ENCODE measurements around the gene KRTAP4-4. TPM values are rescaled to one million over a fixed set of nuclear protein-coding genes. Genes with fewer than 3 reads are reported as not detected.
A peak's percentile ranks its signal among the peaks of the same experiment; 100 is the strongest.
"Not testable (repeated sequence)": the region's sequence is repeated elsewhere in the genome, so short reads cannot be mapped to it uniquely, and the experiment has no call there.

Gene KRTAP4-4
- total and polyA plus RNA-seq, 2 of the 4 experiments (the other 2 are of a cell fraction) = not detected

DNA sequence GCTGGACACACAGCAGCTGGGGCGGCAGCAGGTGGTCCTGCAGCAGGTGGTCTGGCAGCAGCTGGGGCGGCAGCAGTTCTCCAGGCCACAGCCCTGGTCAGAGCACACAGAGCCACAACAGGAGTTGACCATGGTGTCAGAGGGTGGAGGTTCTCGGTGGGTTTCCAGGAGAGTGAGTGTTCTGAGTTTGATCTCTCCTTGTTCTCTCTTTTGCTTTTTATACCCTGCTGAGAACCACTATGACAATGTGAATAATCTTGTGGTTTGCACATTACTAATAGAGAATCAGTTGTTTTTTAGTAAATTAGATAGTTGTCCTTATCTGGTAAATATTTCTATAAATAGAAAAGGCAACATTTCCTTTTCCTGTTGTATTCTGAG lies 36.6 kb downstream of the KRTAP4-4 start, which contains the start of gene KRTAP4-12:
Gene KRTAP4-12 (minus strand): TSS at position 192 of the 381 bp plus-strand sequence. CDS start 60 bp downstream, at position 132.
- Histone ChIP-seq H4K8ac (ENCODE audit: low read depth in 2 of 2, low read length in 2 of 2) (peak within 1 kb of the TSS; percentile 16 to 40; a peak in 2 of 4 replicates), H3K14ac (replicated peaks; ENCODE audit: low read depth, low read length) (0 out of 2 replicates have a peak within 1 kb of the TSS, but pooled peaks have one; percentile 32), H4K91ac (ENCODE audit: insufficient read depth, low read depth, low read length) (peak within 1 kb of the TSS; percentile 8; the same call in 1 of the 2 replicates), H2BK120ac (ENCODE audit: low read depth, low read length) (peak within 1 kb of the TSS; percentile 14), H3K56ac (ENCODE audit: extremely low read depth, insufficient read depth, low read length) (peak within 1 kb of the TSS; percentile 38; the same call in 1 of the 2 replicates), H3K4ac (ENCODE audit: low read depth, low read length) (peak within 1 kb of the TSS; percentile 5; the same call in 1 of the 2 replicates), H2BK15ac (ENCODE audit: low read depth, low read length) (peak within 1 kb of the TSS; percentile 31; the same call in 1 of the 3 replicates), H3K18ac (ENCODE audit: low read depth, low read length) (peak within 1 kb of the TSS; percentile 52; the same call in 1 of the 2 replicates), H2BK20ac (ENCODE audit: low read depth, low read length) (peak within 1 kb of the TSS; percentile 42; the same call in 1 of the 2 replicates), H2BK5ac (ENCODE audit: low read depth, low read length, poor library complexity, severe bottlenecking) (peak within 1 kb of the TSS; percentile 49)
- intact Hi-C loops (cut with micrococcal nuclease); H3K9me1 ChIP-seq (ENCODE audit: insufficient read depth, low read length); H2AK9ac ChIP-seq (replicated peaks; ENCODE audit: low read depth, low read length, poor library complexity); H3K9ac ChIP-seq (ENCODE audit: low read depth, low read length); H2AFZ ChIP-seq (replicated peaks; ENCODE audit: low read length, poor library complexity); H2AK5ac ChIP-seq (ENCODE audit: low read depth, low read length); H4K5ac ChIP-seq (ENCODE audit: low read depth, low read length); H3K27me3 ChIP-seq (ENCODE audit: control insufficient read depth, insufficient read depth, low read length); CTCF ChIA-PET; H3K23ac ChIP-seq (ENCODE audit: low read depth, low read length); H3K4me2 ChIP-seq (ENCODE audit: low read depth, low read length); H4K20me1 ChIP-seq (ENCODE audit: insufficient read depth, low read length); H3K4me3 ChIP-seq (ENCODE audit: insufficient read depth, low read depth, low read length); H3K9me3 ChIP-seq (ENCODE audit: control insufficient read depth, insufficient read depth, low read length); POLR2A ChIA-PET (ENCODE audit: unreplicated experiment); H3K27ac ChIP-seq (ENCODE audit: insufficient read depth, low read length); H3K36me3 ChIP-seq (ENCODE audit: control insufficient read depth, insufficient read depth, low read length); H3K79me1 ChIP-seq (ENCODE audit: low read depth in 1 of 2, low read length in 2 of 2); DNase-seq; ATAC-seq (ENCODE audit: low read depth); in situ Hi-C loops (cut with MboI; ENCODE audit: low sequenced_read_pairs); H3K4me1 ChIP-seq (ENCODE audit: control insufficient read depth, insufficient read depth, low read length); dilution Hi-C loops (cut with HindIII; ENCODE audit: low sequenced_read_pairs, unreplicated experiment); BruUV-seq (replicated peaks): not testable (repeated sequence)
- 80% methylated on average over 1 of the region's 3 CpGs; no CpG with 5 or more reads in 1 of the 2 experiments for WGBS, 2 experiments (ENCODE audit: extremely low coverage in 2 of 2, insufficient read length in 1 of 2)

GRCh38 chr17:41123292-41123990 lies 37.1 kb downstream of the KRTAP4-4 start:
- H3K9me3 ChIP-seq (ENCODE audit: control insufficient read depth, insufficient read depth, low read length); H3K4me2 ChIP-seq (ENCODE audit: low read depth, low read length); H4K5ac ChIP-seq (ENCODE audit: low read depth, low read length); BruUV-seq (replicated peaks); POLR2A ChIA-PET (ENCODE audit: unreplicated experiment); H3K23ac ChIP-seq (ENCODE audit: low read depth, low read length); H2AK5ac ChIP-seq (ENCODE audit: low read depth, low read length); H3K4me1 ChIP-seq (ENCODE audit: control insufficient read depth, insufficient read depth, low read length); H3K18ac ChIP-seq (ENCODE audit: low read depth, low read length); CTCF ChIA-PET; H3K9me1 ChIP-seq (ENCODE audit: insufficient read depth, low read length); H2BK120ac ChIP-seq (ENCODE audit: low read depth, low read length); ATAC-seq (ENCODE audit: low read depth); H2BK5ac ChIP-seq (ENCODE audit: low read depth, low read length, poor library complexity, severe bottlenecking); dilution Hi-C loops (cut with HindIII; ENCODE audit: low sequenced_read_pairs, unreplicated experiment); H4K20me1 ChIP-seq (ENCODE audit: insufficient read depth, low read length); H3K27ac ChIP-seq (ENCODE audit: insufficient read depth, low read length); H2BK15ac ChIP-seq (ENCODE audit: low read depth, low read length); H2AFZ ChIP-seq (replicated peaks; ENCODE audit: low read length, poor library complexity); H2AK9ac ChIP-seq (replicated peaks; ENCODE audit: low read depth, low read length, poor library complexity); H3K36me3 ChIP-seq (ENCODE audit: control insufficient read depth, insufficient read depth, low read length); DNase-seq; in situ Hi-C loops (cut with MboI; ENCODE audit: low sequenced_read_pairs); H3K4me3 ChIP-seq (ENCODE audit: insufficient read depth, low read depth, low read length); H4K8ac ChIP-seq (ENCODE audit: low read depth in 2 of 2, low read length in 2 of 2); H3K27me3 ChIP-seq (ENCODE audit: control insufficient read depth, insufficient read depth, low read length); intact Hi-C loops (cut with micrococcal nuclease); H3K9ac ChIP-seq (ENCODE audit: low read depth, low read length); H3K79me1 ChIP-seq (ENCODE audit: low read depth in 1 of 2, low read length in 2 of 2): not testable (repeated sequence)
- peak overlapping the region; percentile 8; the same call in 1 of the 2 replicates for H4K91ac ChIP-seq (ENCODE audit: insufficient read depth, low read depth, low read length)
- 80% methylated on average over 3 of the region's 12 CpGs; no CpG with 5 or more reads in 1 of the 2 experiments for WGBS, 2 experiments (ENCODE audit: extremely low coverage in 2 of 2, insufficient read length in 1 of 2)
- H2BK20ac ChIP-seq (ENCODE audit: low read depth, low read length) = peak overlapping the region; percentile 33; the same call in 1 of the 2 replicates
- peak overlapping the region; percentile 38; the same call in 1 of the 2 replicates for H3K56ac ChIP-seq (ENCODE audit: extremely low read depth, insufficient read depth, low read length)
- peak overlapping the region; percentile 5; the same call in 1 of the 2 replicates for H3K4ac ChIP-seq (ENCODE audit: low read depth, low read length)
- H3K14ac ChIP-seq (replicated peaks; ENCODE audit: low read depth, low read length) = 0 out of 2 replicates have a peak overlapping the region, but pooled peaks have one; percentile 25
